ENCODE data around the gene RYR2. TPM values are rescaled to one million over a fixed set of nuclear protein-coding genes. Genes with fewer than 3 reads are reported as not detected.

Gene RYR2
- total RNA-seq, 2 donors from 2014 or later: 59.0 to 75.9 TPM

DNA sequence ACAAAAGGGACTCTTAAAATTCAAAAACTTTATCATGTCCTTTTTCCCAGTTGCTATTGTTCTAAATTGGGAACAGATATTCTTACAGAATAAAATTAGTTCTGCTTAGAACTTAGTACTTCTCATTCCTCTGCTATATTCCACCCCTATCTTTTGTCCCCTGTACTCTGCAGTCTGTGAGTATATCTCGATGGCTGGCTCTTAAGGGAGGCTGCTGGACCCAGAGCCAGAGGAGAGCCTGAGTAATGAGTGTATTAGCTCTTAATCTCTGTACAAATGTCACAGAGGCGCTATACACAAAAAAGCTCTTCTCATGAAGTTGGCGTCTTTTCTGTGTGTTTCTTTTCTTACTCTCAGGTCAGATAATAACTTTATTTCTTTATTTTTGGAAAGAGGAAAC lies 425.3 kb downstream of the RYR2 start:
- no peak overlapping the region for H3K4me3 ChIP-seq
- ATAC-seq (ENCODE audit: insufficient number of reproducible peaks, low FRiP score, low read depth): no peak
- no peak for DNase-seq (ENCODE audit: low spot score)
- H3K27me3 ChIP-seq (replicated peaks; ENCODE audit: insufficient read depth): no peaks in the 10 kb centered on the region
- TF ChIP-seq CTCF (IDR thresholded peaks at IDR 0.05): no peak
- no peaks in the 10 kb centered on the region for H3K4me1 ChIP-seq (ENCODE audit: control insufficient read depth in 1 of 2, low read depth in 2 of 2)
- H3K9me3 ChIP-seq: no peaks in the 10 kb centered on the region
- peaks cover 7% of the 10 kb centered on the region for H3K36me3 ChIP-seq
- no peak overlapping the region for H3K27ac ChIP-seq

DNA sequence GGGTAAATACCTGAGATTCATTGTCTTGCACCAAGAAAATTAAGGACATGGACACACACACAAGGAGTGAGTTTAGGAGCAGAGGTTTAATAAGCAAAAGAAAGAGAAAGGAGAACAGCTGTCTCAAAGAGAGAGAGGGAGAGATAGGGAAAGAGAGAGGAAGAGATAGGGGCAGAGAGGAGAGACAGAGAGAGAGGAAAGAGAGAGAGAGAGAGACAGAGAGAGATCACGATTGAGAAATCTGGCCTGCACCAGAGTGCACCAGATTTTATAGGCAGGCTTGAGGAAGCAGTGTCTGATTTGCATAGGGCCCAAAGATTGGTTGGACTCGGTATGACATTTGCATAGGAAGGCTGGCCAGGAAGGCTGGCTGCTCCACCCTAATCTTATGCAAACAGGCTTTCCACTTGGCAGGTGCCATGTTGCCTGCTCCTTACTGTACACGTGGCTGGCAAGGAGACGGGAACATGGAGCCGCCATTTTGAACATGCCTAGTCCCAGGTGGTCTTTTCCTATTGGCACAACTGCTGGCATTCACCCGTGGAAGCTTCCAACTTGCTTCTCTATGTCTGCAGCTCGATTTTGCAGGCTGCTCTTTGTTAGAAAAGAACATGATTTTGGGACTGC lies 428.8 kb downstream of the RYR2 start:
- no peak for TF ChIP-seq CTCF (IDR thresholded peaks at IDR 0.05)
- Histone ChIP-seq H3K4me3 (no peak overlapping the region), H3K27ac (no peak overlapping the region), H3K9me3 (no peaks in the 10 kb centered on the region), H3K36me3 (peaks cover 15% of the 10 kb centered on the region), H3K4me1 (ENCODE audit: control insufficient read depth in 1 of 2, low read depth in 2 of 2) (no peaks in the 10 kb centered on the region), H3K27me3 (replicated peaks; ENCODE audit: insufficient read depth) (no peaks in the 10 kb centered on the region)
- ATAC-seq (ENCODE audit: insufficient number of reproducible peaks, low FRiP score, low read depth): no peak
- no peak for DNase-seq (ENCODE audit: low spot score)

- Histone ChIP-seq H3K4me3 (no peak overlapping the region), H3K4me1 (ENCODE audit: control insufficient read depth in 1 of 2, low read depth in 2 of 2) (no peaks in the 10 kb centered on the region), H3K27me3 (replicated peaks; ENCODE audit: insufficient read depth) (no peaks in the 10 kb centered on the region), H3K36me3 (peaks cover 15% of the 10 kb centered on the region), H3K27ac (no peak overlapping the region), H3K9me3 (no peaks in the 10 kb centered on the region)
- TF ChIP-seq CTCF (IDR thresholded peaks at IDR 0.05): no peak
- ATAC-seq (ENCODE audit: insufficient number of reproducible peaks, low FRiP score, low read depth) (no peak), DNase-seq (ENCODE audit: low spot score) (no peak)
Measured at GRCh38 chr1:237471377-237471776, 429.4 kb downstream of the RYR2 start.

DNA sequence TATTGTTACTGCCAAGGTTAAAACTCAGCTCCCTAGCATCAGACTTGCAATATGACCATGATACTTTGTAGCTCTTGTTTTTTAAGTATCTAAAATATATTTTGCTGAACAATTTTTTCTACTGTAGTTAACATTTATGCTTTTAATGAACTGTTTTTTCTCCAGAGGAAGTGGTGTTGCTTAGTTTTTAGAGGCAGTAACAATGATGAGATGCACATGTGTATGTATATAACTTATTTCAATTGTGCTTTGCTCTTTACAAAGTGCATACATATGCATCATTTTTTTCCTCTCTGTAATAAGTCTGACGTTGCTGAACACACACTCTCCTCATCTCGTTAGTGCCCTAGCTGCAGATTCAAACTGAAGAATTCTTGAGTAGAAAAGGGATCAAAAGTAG lies 430.0 kb downstream of the RYR2 start:
- Histone ChIP-seq H3K9me3 (no peaks in the 10 kb centered on the region), H3K36me3 (peaks cover 15% of the 10 kb centered on the region), H3K4me3 (no peak overlapping the region), H3K4me1 (ENCODE audit: control insufficient read depth in 1 of 2, low read depth in 2 of 2) (no peaks in the 10 kb centered on the region), H3K27me3 (replicated peaks; ENCODE audit: insufficient read depth) (no peaks in the 10 kb centered on the region), H3K27ac (no peak overlapping the region)
- no peak for ATAC-seq (ENCODE audit: insufficient number of reproducible peaks, low FRiP score, low read depth)
- no peak for TF ChIP-seq CTCF (IDR thresholded peaks at IDR 0.05)
- no peak for DNase-seq (ENCODE audit: low spot score)

GRCh38 chr1:237473854-237474253 lies 431.9 kb downstream of the RYR2 start:
- no peaks in the 10 kb centered on the region for H3K9me3 ChIP-seq
- H3K27me3 ChIP-seq (replicated peaks; ENCODE audit: insufficient read depth): no peaks in the 10 kb centered on the region
- ATAC-seq (ENCODE audit: insufficient number of reproducible peaks, low FRiP score, low read depth): no peak
- no peak for TF ChIP-seq CTCF (IDR thresholded peaks at IDR 0.05)
- H3K27ac ChIP-seq: no peak overlapping the region
- DNase-seq (ENCODE audit: low spot score): no peak
- no peaks in the 10 kb centered on the region for H3K4me1 ChIP-seq (ENCODE audit: control insufficient read depth in 1 of 2, low read depth in 2 of 2)
- no peak overlapping the region for H3K4me3 ChIP-seq
- H3K36me3 ChIP-seq: peaks cover 15% of the 10 kb centered on the region
